ENCODE results near the gene TTBK2.
"Not testable (repeated sequence)": the region's sequence is repeated elsewhere in the genome, so short reads cannot be mapped to it uniquely, and the experiment has no call there.

The TTBK2 gene

DNA sequence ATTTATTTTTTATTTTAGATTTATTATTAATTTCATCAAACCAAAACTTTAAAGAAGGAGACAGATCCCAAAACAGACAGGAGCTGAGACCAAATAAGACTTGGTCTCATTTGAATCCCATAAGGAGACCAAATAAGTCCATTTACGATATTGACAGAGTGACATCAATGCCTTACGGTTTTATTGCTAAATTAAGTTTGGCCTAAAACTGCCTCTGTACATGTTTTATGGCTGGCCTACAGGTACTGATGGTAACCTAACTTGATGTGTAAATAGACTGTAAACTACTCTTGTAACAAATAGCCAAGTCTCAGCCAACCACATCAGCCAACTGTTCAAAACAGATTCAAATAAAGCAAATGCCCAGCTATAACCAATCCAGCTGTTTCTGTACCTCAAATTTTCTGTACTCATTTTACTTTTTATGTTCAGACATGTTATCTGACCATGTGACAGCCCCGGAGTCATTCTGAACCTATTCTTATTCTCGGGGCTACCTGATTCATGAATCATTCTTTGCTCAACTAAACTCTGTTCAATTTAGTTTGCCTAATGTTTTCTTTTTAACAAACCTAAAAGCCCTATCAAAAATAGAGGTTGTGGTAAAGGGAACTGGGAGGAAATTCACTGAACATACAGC lies 94.2 kb downstream of the TTBK2 start:
- no peak for DNase-seq (ENCODE audit: low read depth)

DNA sequence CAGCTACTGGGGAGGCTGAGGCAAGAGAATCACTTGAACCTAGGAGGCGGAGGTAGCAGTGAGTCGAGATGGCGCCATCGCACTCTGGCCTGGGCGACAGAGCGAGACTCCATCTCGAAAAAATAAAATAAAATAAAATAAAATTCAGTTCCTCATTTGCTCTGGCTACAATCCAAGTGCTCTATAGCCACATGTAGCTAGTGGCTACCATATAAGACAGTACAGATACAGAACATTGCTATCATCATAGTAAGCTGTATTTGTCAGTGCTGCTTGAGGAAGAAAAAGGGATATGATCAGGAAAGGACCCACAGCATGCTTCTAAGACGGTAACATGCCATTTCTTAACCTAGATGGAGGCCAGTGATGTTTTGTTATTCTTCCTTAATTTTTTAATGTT lies 95.0 kb downstream of the TTBK2 start:
- no peak for DNase-seq (ENCODE audit: low read depth)

DNA sequence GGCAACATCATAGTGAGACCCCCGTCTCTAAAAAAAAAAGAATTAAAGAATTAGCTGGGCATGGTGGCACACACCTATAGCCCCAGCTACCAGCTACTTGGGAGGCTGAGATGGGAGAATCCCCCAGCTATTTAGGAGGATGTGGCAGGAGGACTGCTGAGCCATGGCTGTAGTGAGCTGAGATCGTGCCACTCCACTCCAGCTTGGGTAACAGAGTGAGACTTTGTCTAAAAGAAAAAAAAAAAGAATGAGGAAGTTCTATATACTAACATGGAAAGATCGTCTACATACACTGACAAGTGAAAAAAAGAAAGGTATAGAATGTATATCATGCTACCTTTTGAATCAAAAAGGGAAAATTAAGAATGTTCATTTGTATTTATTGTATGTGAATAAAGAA lies 99.8 kb downstream of the TTBK2 start:
- no peak for DNase-seq (ENCODE audit: low read depth)

DNA sequence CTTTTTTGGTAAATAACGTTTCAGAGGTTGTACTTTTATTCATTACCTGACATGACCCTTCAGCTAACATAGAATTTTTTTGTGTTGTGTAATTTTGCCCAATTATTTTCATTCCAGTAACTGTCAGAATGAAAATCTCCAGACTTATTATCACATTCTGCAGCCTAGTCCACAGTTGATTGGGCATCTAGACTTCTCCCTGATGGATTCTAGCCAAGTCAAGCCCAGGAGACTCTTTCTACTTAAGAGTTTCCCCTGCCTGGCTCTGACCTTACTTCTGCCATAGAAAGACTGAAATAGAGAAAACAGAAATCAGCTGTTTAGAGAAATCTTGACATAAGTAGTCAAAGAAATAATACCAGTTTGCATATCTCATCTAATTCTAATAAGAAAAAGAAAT lies 100.8 kb downstream of the TTBK2 start:
- DNase-seq (ENCODE audit: low read depth): no peak

DNA sequence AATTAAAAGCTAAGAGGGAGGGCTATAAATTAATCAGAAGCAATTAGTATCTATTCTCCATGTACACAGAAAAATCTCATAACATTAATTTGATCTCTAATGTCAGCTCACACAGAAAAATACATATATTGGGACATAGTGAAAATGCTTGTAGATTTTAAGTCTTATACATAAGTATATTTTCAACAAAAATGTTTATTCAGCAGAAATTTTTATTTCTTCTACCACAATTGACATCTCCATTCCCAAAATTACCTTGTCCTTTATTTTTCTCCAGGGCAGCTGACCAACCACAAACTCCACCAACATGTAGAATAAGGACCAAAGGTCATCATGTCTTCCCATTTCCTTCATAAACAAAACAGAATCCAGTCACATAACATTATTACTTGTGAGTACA lies 109.1 kb downstream of the TTBK2 start:
- no peak for DNase-seq (ENCODE audit: low read depth)

DNA sequence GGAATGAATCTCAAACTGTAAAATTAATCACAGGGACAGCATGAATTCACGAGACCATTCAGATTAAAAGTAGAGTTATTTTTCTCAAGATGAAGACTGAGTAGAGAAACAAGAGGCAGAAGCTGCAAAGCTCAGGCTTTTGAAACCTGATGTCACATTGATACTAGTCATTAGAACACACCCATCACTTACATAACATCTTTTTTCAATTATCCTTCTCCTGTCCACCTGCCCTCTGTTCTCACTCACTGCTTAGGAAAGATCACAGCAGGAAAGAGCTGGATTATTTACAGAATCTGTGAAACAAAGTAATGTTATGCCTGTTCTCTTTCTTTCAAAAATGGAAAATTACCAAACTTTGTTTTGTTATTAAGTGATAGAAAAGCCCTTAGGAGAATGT lies 111.7 kb downstream of the TTBK2 start:
- no peak for DNase-seq (ENCODE audit: low read depth)

DNA sequence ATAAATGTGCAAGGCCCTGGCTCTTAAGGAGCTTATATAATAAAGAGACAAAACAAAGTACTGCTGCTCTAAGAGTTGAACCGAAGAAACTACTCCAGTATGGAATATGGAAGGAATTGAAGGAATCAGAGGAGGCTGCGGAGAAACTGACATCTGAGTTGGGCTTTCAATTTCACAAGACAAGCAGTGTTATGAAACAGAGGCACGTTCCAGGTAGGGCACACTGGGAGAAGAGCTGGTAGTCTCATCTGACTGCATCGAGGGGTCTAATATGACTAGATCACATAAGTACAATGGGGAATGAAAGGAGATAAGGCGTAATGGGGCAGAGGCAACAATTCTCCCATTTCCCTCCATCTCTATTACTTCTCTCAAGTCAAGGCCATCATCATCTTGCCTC lies 115.3 kb downstream of the TTBK2 start:
- no peak for DNase-seq (ENCODE audit: low read depth)

DNA sequence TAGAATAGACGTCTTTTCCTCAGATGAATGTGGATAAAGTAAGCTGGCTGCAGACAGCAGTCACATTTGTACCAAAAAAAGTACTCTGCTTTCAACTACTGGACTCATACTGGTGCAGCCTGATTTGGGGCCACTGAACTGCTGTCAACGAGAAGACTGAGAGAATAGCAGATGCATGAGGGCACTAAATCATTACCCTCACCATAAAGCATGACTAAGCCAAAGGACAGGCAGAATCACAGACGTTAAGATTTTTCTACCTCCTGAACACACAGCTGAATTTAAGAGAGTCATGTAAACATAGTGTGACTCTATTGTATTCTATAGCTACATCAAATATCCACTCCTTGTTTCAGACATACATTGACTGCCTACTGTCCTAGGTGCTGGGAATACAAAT lies 115.8 kb downstream of the TTBK2 start:
- no peak for DNase-seq (ENCODE audit: low read depth)

DNA sequence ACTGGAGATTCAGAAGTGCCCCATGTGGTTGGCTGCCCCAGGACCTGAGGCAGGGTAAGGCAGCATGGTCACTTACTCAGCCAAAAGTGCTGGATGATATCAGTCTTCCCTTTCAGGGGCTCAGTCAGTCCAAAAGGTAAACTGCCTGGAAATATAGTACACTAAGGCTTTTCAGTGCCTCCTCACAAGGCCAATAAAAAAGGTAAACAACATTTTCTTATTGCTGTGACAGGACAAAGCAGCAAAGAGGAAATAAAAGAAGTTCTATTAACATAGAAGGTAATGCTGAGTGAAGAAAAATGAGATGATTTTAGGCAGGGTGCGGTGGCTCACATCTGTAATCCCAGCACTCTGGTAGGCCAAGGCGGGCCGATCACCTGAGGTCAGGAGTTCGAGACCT lies 117.1 kb downstream of the TTBK2 start:
- DNase-seq (ENCODE audit: low read depth): no peak

DNA sequence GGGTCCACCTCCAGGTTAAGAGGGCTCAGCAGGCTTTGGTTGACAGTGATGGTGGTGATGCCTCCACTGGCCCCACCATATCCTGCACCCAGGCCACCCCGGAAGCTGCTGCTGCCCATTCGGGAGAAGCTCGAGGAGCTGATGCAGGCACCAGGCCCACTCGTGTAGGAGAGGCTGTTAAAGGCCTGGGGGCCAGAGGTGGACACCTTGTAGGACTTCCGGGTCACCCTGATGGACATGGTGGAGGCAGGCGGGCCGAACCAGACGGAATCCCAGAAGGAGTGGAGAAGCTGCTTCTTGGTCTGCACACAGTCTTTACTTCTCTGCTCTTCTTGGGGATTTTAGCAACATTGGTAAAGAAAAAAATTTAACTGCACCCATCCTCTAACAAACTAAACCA lies 118.4 kb downstream of the TTBK2 start:
- no peak for DNase-seq (ENCODE audit: low read depth)

DNA sequence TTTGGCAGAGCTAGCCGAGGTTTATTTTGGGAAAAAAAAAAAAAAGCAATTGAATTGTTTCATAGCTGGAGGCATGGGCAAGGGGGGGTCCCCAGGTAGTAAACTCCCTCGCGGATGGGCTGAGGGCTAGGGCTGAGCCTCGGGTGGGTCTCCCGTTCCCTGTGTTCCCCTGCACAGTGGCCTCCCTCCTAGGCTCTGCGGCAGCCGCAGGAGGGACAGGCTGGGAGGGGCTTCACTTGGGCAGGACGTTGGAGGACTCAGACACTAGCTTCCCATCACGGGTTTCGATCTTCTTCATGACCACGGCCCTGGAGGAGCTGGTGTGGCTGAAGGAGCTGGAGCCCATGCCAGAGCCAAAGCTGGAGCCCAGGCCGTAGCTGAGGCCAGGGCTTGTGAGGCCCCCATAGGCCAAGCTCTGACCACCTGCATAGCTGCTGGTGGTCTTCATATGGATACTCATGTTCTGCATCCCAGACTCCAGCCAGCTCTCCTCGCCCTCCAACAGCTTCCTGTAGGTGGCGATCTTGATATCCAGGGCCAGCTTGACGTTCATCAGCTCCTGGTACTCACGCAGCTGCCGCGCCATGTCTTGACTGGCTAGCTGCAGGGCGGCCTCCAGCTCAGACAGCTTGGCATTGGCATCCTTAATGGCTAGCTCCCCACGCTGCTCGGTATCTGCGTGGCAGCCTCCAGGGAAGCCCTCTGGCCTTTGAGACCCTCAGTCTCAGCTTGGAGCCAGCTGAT lies 119.7 kb downstream of the TTBK2 start:
- DNase-seq (ENCODE audit: low read depth): no peak

DNA sequence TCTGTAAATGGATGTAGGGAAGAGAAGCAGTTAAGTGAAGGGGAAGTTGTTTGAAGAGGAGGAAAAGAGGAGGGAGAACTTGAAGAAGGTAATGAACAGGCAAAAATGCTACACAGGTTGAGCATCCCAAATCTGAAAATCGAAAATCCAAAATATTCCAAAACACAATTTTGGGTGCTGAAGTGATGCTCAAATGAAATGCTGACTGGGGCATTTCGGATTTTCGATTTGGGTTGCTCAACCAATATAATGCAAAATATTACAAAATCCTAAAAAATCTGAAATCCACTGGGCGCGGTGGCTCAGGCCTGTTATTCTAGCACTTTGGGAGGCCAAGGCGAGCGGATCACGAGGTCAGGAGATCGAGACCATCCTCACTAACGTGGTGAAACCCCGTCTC lies 121.8 kb downstream of the TTBK2 start:
- DNase-seq (ENCODE audit: low read depth): no peak

DNA sequence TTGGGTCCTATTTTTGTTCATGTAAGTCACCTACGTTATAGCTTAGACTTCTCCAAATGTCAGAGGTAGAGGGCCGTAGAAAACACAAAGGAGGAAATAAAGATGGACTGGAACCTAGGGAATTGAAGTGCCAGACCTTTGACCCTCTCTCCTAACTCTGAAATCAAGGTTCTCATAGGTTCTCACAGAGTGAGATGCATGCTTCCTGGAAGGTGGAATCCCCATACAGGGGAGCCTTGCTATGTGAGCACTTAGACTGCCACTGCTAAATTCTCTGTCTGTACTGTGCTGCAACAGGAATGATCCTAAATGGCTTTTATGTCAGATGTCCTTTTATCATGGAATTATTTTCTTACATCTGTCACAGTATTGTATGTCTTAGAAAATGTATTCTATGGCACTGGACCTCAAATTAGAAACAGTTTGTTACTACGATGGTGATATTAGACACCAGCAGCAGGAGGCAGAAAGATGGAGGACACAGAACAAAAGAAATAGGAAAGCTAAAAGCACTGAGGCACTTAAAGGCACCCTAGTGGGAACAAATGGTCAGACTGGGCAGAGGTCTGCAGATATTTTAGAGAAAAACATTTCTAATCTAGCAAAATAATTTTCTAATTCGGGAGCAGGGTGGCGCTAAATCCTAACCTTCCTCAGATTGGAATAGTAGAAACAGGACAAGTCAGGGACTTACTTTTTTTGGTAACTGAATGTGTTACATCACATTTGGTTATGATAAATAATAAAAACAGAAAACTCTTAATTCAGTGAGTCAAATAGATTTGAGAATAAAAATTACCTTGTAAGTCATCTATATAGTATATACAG lies 123.4 kb downstream of the TTBK2 start:
- no peak for DNase-seq (ENCODE audit: low read depth)

DNA sequence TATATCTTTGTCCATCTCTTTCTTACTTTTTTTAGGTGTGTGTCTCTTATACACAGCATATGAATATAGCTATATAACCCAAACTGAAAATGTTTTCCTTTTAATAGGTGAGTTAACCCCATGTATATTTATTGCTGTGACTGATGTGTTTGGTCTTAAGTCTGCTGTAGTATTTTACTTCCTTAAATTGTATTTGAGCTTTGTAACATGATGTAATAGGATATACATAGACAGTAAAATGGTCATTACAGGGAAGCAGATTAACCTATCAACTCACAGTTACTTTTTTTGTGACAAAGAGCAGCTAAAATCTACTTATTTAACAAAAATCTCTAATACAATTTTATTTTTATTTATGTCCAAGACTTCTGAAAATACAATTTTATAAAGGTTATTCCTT lies 131.9 kb downstream of the TTBK2 start:
- no peak for DNase-seq (ENCODE audit: low read depth)

DNA sequence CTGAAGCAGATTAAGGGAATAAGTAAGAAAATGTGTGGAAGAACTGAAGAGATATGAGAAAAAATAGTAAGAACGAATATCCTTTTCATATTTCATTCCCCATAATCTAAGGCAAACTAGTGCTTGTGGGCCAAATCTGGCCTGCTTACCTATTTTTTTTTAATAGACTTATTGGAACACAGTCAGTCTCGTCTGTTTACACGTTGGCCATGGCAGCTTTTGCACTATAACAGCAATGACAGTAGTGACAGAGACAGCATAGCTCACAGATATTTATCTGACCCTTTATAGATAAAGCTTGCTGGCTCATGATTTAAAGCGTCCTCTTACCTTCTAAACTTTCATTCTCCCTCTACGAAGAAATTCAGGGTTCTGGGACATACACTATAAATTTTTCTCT lies 133.6 kb downstream of the TTBK2 start:
- no peak for DNase-seq (ENCODE audit: low read depth)

DNA sequence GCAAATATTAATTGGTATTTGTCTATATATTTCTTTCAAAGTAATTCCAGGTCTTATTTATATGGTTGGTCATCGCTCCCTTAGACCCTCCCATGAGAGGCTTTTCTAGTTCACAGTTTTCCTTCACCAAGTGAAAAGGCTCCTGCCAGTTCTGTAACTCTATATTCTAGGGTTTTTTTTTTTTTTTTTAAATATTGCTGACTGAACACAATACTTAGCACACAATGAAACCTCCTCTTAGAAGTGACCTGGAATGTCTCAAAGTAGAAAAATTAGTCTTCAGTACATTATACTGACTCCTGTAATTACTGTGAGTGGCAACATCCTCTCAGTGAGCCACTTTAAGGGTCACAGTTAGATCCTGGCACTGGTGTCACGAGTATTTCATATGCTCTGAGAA lies 135.0 kb downstream of the TTBK2 start:
- DNase-seq (ENCODE audit: low read depth): no peak

DNA sequence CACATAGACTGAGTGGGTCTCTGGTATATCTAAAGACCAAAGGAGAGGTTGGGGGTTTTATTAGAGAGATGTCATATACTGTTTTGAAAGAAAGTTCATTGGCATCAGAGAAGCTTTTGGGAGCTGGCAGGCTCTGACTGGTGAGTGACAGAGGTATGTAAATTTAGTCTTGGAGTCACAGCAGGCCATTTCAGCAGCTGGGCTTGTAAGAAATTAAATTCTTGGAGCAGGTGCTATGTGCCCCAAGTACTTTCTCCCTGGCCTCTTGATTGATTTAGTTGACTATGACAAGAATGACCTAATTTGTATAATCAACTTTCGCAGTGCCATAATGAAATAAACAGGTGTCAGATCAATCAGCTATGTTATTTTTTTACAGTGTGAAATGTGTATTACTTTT lies 135.9 kb downstream of the TTBK2 start:
- no peak for DNase-seq (ENCODE audit: low read depth)

DNA sequence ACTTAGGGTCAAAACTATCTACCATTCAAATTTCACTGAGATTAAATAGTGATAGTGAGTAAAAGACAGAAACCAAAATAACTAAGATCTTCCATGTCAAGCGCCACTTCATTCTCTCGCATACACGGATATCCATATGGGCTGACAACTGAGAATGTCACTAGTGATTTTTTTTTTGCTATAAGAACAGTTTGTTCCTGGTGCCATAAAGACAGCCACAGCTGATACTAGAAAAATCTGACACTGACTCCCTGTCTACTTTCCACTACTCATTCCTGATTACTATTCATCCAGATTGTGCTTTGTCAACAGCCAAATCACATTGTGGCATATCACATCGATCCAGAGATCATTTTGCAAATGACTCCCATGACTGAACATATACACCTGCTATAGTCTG lies 137.9 kb downstream of the TTBK2 start:
- no peak for DNase-seq (ENCODE audit: low read depth)

DNA sequence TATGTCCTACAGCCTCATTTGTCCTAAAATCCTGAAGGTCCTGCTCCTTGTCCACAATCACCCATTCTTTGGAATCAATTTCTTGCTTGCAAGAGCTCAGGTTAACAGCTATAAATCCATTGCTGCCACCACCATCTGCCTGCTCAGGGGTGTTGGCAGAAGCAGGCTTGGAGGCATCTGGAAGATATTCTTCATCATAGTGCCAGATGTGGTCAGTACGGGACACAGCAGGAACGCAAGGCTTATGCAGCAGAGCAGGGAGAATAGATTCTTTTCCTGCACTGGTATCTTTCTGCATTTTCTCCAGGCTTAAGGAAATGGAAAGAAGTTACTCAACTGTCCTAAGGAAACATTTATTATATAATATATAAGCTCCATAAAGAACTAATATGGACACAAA lies 145.2 kb downstream of the TTBK2 start:
- DNase-seq (ENCODE audit: low read depth): no peak

DNA sequence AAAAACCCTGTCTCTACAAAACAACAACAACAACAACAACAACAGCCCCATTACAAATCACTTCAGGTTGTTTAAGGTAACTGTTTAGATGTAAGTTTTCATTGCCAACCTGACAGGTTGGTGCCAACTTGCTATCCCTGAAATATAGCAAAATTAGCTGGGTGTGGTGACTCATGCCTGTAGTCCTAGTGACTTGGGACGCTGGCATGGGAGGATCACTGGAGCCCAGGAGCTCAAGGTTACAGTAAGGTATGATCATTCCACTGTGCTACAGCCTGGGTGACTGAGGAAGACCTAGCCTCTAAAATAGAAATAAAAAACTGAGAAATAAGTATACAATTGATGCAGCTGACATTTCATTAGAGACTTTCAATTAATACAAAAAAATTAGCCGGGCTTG lies 147.7 kb downstream of the TTBK2 start:
- no peak for DNase-seq (ENCODE audit: low read depth)

DNA sequence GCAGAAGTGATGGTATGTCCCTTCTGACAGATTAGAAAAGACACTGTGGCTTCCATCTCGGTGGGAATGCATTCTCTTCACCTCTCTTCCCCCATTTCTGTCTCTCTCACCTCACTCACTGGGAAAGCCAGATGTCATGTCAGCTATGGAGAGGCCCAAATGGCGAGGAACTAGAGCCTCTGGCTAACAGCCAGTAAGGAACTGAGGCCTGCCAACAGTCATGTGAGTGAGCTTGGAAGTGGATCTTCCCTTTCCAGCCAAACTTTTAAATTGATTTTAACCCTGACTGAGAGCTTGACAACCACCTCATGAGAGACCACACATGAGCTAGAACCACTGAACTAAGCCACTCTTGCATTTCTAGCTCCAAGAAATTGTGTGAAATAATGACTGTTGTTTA lies 148.4 kb downstream of the TTBK2 start:
- no peak for DNase-seq (ENCODE audit: low read depth)

DNA sequence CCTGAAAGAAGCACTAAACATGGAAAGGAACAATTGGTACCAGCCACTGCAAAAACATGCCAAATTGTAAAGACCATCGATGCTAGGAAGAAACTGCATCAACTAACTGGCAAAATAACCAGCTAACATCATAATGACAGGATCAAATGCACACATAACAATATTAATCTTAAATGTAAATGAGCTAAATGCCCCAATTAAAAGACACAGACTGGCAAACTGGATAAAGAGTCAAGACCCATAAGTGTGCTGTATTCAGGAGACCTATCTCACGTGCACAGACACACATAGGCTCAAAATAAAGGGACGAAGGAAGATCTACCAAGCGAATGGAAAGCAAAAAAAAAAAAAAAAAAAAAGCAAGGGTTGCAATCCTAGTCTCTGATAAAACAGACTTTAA lies 154.5 kb downstream of the TTBK2 start:
- not testable (repeated sequence) for DNase-seq (ENCODE audit: low read depth)

DNA sequence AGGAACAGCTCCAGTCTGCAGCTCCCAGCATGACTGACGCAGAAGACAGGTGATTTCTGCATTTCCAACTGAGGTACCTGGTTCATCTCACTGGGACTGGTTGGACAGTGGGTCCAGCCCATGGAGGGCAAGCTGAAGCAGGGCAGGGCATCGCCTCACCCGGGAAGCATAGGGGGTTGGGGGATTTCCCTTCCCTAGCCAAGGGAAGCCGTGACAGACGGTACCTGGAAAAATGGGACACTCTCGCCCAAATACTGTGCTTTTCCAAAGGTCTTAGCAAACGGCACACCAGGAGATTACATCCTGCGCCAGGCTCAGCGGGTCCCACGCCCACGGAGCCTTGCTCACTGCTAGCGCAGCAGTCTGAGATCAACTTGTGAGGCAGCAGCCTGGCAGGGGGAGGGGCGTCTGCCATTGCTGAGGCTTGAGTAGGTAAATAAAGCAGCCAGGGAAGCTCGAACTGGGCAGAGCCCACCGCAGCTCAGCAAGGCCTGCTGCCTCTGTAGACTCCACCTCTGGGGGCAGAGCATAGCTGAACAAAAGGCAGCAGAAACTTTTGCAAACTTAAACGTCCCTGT lies 156.3 kb downstream of the TTBK2 start:
- DNase-seq (ENCODE audit: low read depth): not testable (repeated sequence)
